GM12892 (cell line): ENCODE results near the gene ACTL10.

Experiments
- POLR2A ChIP-seq: IDR thresholded peaks from 2 replicates; pipeline ENCODE4 v1.6.1; 2011; ENCODE audit warnings: low read depth, low read length, control low read depth
- TAF1 ChIP-seq: IDR thresholded peaks from 2 replicates; pipeline ENCODE4 v1.6.1; 2011; ENCODE audit warnings: low read depth, mild to moderate bottlenecking, control low read depth, low read length, borderline replicate concordance

- TF ChIP-seq TAF1 = no peak
- TF ChIP-seq POLR2A = no peak
Observed at GRCh38 chr20:33704197-33704924, 37.6 kb downstream of the ACTL10 start.
